Neural cell (in vitro differentiated cells): ENCODE measurements around the gene FOXF1. TPM values are rescaled to one million over a fixed set of nuclear protein-coding genes. Genes with fewer than 3 reads are reported as not detected.

ENCODE experiments used
- H2AFZ ChIP-seq: fragments of 200-600, 300-800 bp; sonication (generic), shearing (Covaris generic); 2 replicates; pipeline ENCODE4 v1.6.0; 2014; ENCODE audit warnings: low read depth, mild to moderate bottlenecking, antibody characterized with exemption, low read length, moderate library complexity
- H3F3A ChIP-seq: fragments of 200-600 bp; shearing (Covaris generic); 2 replicates; pipeline ENCODE4 v1.6.1; 2016; ENCODE audit warnings: mild to moderate bottlenecking, moderate library complexity, mixed read lengths, antibody characterized with exemption, low read length; ENCODE audit not compliant: insufficient read depth, poor library complexity, severe bottlenecking
- H3K27ac ChIP-seq: fragments of 200-600, 300-800 bp; sonication (generic), shearing (Covaris generic); 2 replicates; pipeline ENCODE4 v1.5.1; 2014; ENCODE audit warnings: mild to moderate bottlenecking, low read length, moderate library complexity
- H3K27me3 ChIP-seq: fragments of 300-800, 200-600 bp; sonication (generic), shearing (Covaris generic); 2 replicates; pipeline ENCODE4 v1.6.0; 2014; ENCODE audit warnings: mild to moderate bottlenecking, low read depth, low read length, moderate library complexity; ENCODE audit not compliant: insufficient read depth
- H3K36me3 ChIP-seq: fragments of 300-800, 200-600 bp; sonication (generic), shearing (Covaris generic); 2 replicates; pipeline ENCODE4 v1.5.1; 2014; ENCODE audit warnings: mild to moderate bottlenecking, antibody characterized with exemption, low read length, moderate library complexity; ENCODE audit not compliant: insufficient read depth
- H3K4me2 ChIP-seq: fragments of 300-800, 200-600 bp; sonication (generic), shearing (Covaris generic); 2 replicates; pipeline ENCODE4 v1.6.0; 2014; ENCODE audit warnings: mild to moderate bottlenecking, low read length
- H3K4me3 ChIP-seq: fragments of 300-800, 200-600 bp; sonication (generic), shearing (Covaris generic); 2 replicates; pipeline ENCODE4 v1.5.1; 2014; ENCODE audit warnings: mild to moderate bottlenecking, low read length, moderate library complexity
- H3K79me2 ChIP-seq: fragments of 200-600 bp; shearing (Covaris generic); replicated peaks from 2 replicates; pipeline ENCODE4 v1.6.0; 2014; ENCODE audit warnings: mild to moderate bottlenecking, low read length, moderate library complexity; ENCODE audit not compliant: insufficient read depth
- H3K9ac ChIP-seq: fragments of 300-800, 200-600 bp; sonication (generic), shearing (Covaris generic); 2 replicates; pipeline ENCODE4 v1.6.1; 2016; ENCODE audit warnings: mild to moderate bottlenecking, low read length, mixed read lengths
- H3K9me2 ChIP-seq: fragments of 200-600 bp; shearing (Covaris generic); 2 replicates; pipeline ENCODE4 v1.6.1; 2016; ENCODE audit warnings: mild to moderate bottlenecking, low read length, mixed read lengths; ENCODE audit not compliant: insufficient read depth
- H3K9me3 ChIP-seq: fragments of 200-600, 300-800 bp; sonication (generic), shearing (Covaris generic); 2 replicates; pipeline ENCODE4 v1.6.1; 2016; ENCODE audit warnings: mild to moderate bottlenecking, mixed run types, low read length, moderate library complexity, mixed read lengths
- H4K20me1 ChIP-seq: fragments of 200-600 bp; shearing (Covaris generic); 2 replicates; pipeline ENCODE4 v1.6.1; 2016; ENCODE audit warnings: mild to moderate bottlenecking, mixed run types; ENCODE audit not compliant: insufficient read depth
- EP300 ChIP-seq: fragments of 450-650 bp; conservative IDR thresholded peaks from 2 replicates; pipeline ENCODE4 v1.6.1; 2014; ENCODE audit warnings: antibody characterized with exemption, mild to moderate bottlenecking, moderate library complexity; ENCODE audit not compliant: poor library complexity, severe bottlenecking
- EZH2 ChIP-seq: fragments of 200-600, 300-800 bp; shearing (Covaris generic), sonication (generic); IDR thresholded peaks from 2 replicates; pipeline ENCODE4 v1.6.1; 2014; ENCODE audit warnings: antibody characterized with exemption, low read length, borderline replicate concordance, mild to moderate bottlenecking; ENCODE audit not compliant: insufficient read depth, poor library complexity, severe bottlenecking
- MXI1 ChIP-seq: fragments of 450-650 bp; conservative IDR thresholded peaks from 2 replicates; pipeline ENCODE4 v1.6.1; 2014; ENCODE audit warnings: antibody characterized with exemption, mild to moderate bottlenecking; ENCODE audit not compliant: poor library complexity, severe bottlenecking
- POLR2AphosphoS5 ChIP-seq: IDR thresholded peaks from 2 replicates; pipeline ENCODE4 v1.6.1; 2012
- RAD21 ChIP-seq: fragments of 450-650 bp; conservative IDR thresholded peaks from 2 replicates; pipeline ENCODE4 v1.6.1; 2014; ENCODE audit warnings: antibody characterized with exemption, mild to moderate bottlenecking, moderate library complexity
- SMC3 ChIP-seq: fragments of 450-650 bp; conservative IDR thresholded peaks from 2 replicates; pipeline ENCODE4 v1.6.1; 2014; ENCODE audit warnings: antibody characterized with exemption, mild to moderate bottlenecking, moderate library complexity; ENCODE audit not compliant: poor library complexity
- TAF1 ChIP-seq: IDR thresholded peaks from 2 replicates; pipeline ENCODE4 v1.6.1; 2012; ENCODE audit warnings: low read depth
- polyA plus RNA-seq: library from polyadenylated mRNA; depleted of rRNA; stranded (reverse); fragments of >200 nt; gene quantifications from 2 replicates; pipeline ENCODE4 v1.2.3, GENCODE V29; 2014
- TF ChIP-seq, protein P1 (sequence below): fragments of 450-650 bp; IDR thresholded peaks from 2 replicates; pipeline ENCODE4 v1.5.1; 2014; ENCODE audit warnings: antibody characterized with exemption, mild to moderate bottlenecking, moderate library complexity; ENCODE audit not compliant: poor library complexity, severe bottlenecking
- TF ChIP-seq, protein P2 (sequence below): IDR thresholded peaks from 2 replicates; pipeline ENCODE4 v1.6.1; 2012; ENCODE audit warnings: borderline replicate concordance

Gene FOXF1
- polyA plus RNA-seq, 1 donor from 2014 or later = not detected

DNA sequence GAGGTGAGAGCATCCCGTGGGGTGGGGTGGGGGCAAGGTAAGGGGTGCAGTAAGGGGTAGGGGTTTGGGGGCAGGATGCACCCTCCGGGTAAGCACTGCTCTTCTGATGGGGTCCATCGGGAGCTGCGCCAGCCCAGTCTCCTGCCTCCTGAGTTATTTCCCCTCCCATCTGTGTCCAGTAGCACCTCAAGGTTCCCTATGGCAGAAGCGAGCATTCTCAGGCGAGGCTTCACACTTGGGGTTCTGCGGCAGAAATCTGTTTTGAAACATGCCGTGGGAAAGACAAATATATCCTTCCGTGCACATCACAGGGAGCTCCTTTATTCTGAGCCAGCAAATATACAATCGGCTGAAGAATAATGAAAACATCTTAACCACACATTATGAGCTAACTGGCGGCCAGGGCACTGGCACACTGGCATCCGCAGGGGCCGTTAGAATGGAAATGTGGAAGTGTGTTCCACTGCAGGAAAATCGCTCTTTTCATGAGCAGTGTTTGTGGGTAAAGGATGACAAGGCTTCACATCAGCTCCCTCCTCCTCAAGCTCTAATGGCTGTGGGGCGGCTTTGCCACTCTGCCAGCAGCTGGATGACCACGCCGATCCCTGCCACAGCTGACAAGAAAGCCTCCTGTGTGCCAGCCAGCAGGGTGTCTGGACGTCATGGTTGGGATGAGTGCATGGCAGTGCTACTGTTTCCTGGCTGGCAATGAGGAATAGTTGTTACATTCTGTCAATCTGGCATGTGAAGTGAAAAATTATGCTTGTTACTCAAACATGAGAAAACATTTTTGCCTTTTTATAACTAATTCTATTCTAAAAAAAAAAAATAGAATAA, 24.7 kb downstream of the FOXF1 start:
- Histone ChIP-seq H3K27me3 (no peaks in the 10 kb centered on the region), H3K4me2 (no peak overlapping the region), H3K4me3 (no peak overlapping the region), H3K9me2 (no peaks in the 10 kb centered on the region), H3K36me3 (no peaks in the 10 kb centered on the region), H2AFZ (no peak overlapping the region), H3K27ac (no peak overlapping the region), H3K9me3 (no peaks in the 10 kb centered on the region), H4K20me1 (no peaks in the 10 kb centered on the region), H3K79me2 (no peaks in the 10 kb centered on the region), H3F3A (no peaks in the 10 kb centered on the region), H3K9ac (no peak overlapping the region)
- TF ChIP-seq, protein P1, sequence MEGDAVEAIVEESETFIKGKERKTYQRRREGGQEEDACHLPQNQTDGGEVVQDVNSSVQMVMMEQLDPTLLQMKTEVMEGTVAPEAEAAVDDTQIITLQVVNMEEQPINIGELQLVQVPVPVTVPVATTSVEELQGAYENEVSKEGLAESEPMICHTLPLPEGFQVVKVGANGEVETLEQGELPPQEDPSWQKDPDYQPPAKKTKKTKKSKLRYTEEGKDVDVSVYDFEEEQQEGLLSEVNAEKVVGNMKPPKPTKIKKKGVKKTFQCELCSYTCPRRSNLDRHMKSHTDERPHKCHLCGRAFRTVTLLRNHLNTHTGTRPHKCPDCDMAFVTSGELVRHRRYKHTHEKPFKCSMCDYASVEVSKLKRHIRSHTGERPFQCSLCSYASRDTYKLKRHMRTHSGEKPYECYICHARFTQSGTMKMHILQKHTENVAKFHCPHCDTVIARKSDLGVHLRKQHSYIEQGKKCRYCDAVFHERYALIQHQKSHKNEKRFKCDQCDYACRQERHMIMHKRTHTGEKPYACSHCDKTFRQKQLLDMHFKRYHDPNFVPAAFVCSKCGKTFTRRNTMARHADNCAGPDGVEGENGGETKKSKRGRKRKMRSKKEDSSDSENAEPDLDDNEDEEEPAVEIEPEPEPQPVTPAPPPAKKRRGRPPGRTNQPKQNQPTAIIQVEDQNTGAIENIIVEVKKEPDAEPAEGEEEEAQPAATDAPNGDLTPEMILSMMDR = no peak
- TF ChIP-seq, protein P2, sequence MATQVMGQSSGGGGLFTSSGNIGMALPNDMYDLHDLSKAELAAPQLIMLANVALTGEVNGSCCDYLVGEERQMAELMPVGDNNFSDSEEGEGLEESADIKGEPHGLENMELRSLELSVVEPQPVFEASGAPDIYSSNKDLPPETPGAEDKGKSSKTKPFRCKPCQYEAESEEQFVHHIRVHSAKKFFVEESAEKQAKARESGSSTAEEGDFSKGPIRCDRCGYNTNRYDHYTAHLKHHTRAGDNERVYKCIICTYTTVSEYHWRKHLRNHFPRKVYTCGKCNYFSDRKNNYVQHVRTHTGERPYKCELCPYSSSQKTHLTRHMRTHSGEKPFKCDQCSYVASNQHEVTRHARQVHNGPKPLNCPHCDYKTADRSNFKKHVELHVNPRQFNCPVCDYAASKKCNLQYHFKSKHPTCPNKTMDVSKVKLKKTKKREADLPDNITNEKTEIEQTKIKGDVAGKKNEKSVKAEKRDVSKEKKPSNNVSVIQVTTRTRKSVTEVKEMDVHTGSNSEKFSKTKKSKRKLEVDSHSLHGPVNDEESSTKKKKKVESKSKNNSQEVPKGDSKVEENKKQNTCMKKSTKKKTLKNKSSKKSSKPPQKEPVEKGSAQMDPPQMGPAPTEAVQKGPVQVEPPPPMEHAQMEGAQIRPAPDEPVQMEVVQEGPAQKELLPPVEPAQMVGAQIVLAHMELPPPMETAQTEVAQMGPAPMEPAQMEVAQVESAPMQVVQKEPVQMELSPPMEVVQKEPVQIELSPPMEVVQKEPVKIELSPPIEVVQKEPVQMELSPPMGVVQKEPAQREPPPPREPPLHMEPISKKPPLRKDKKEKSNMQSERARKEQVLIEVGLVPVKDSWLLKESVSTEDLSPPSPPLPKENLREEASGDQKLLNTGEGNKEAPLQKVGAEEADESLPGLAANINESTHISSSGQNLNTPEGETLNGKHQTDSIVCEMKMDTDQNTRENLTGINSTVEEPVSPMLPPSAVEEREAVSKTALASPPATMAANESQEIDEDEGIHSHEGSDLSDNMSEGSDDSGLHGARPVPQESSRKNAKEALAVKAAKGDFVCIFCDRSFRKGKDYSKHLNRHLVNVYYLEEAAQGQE = no peak
- TF ChIP-seq SMC3 (no peak), EZH2 (no peak)

DNA sequence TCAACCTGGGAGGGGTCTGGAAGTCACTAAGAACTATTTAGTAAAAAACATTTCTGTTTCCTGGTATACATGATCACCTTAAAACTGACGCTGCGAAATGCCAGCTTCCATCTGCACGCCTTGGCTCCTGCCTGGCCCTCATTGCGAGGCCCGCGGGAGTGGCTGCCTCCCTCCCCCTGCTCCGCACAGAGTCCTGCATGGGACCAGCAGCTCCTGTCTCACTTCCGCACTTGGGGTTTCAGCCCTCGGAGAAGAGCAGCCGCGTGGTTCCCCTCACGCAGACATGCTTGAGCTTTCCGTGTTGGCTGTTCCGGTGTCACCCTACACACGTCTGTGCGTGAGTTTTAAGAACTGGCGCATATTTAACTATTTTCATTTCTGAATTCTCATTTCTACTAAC, 26.3 kb downstream of the FOXF1 start:
- H3K36me3 ChIP-seq = no peaks in the 10 kb centered on the region

More for the DNA sequence above, 26.3 kb downstream of the FOXF1 start:
- Histone ChIP-seq H3K9ac (no peak overlapping the region), H3K9me3 (no peaks in the 10 kb centered on the region), H3K4me3 (no peak overlapping the region), H3K79me2 (no peaks in the 10 kb centered on the region), H3K27me3 (no peaks in the 10 kb centered on the region), H2AFZ (no peak overlapping the region), H3K4me2 (no peak overlapping the region), H4K20me1 (no peaks in the 10 kb centered on the region), H3K9me2 (no peaks in the 10 kb centered on the region), H3F3A (no peaks in the 10 kb centered on the region), H3K27ac (no peak overlapping the region)
- TF ChIP-seq TAF1 = no peak
- no peak for TF ChIP-seq POLR2AphosphoS5
- TF ChIP-seq MXI1 = no peak
- no peak for TF ChIP-seq RAD21
- no peak for TF ChIP-seq EP300
- TF ChIP-seq, protein P1 = no peak
- TF ChIP-seq SMC3 = no peak
- TF ChIP-seq, protein P2 = no peak
- TF ChIP-seq EZH2 = no peak
